WTC11 (cell line): Measurements from ENCODE around the gene IQCC.

Experiments
- CREB1 ChIP-seq: sonication (generic); formaldehyde crosslinking; IDR thresholded peaks from 2 replicates; pipeline ENCODE4 v1.8.0; 2023; ENCODE audit warnings: mild to moderate bottlenecking, missing genetic modification reagents
- ELF4 ChIP-seq: sonication (generic); formaldehyde crosslinking; IDR thresholded peaks from 2 replicates; pipeline ENCODE4 v1.8.1; 2022; ENCODE audit warnings: low read depth, mild to moderate bottlenecking, moderate library complexity, missing genetic modification reagents
- FOXJ3 ChIP-seq: sonication (generic); formaldehyde crosslinking; IDR thresholded peaks from 2 replicates; pipeline ENCODE4 v1.9.0; 2021; ENCODE audit warnings: missing genetic modification reagents, mild to moderate bottlenecking, borderline replicate concordance
- JUN ChIP-seq: sonication (generic); formaldehyde crosslinking; IDR thresholded peaks from 2 replicates; pipeline ENCODE4 v1.8.0; 2023; ENCODE audit warnings: mild to moderate bottlenecking, missing genetic modification reagents
- RELA ChIP-seq: sonication (generic); formaldehyde crosslinking; IDR thresholded peaks from 2 replicates; pipeline ENCODE4 v1.8.1; 2022; ENCODE audit warnings: missing genetic modification reagents, mild to moderate bottlenecking, borderline replicate concordance
- SMAD3 ChIP-seq: sonication (generic); formaldehyde crosslinking; IDR thresholded peaks from 2 replicates; pipeline ENCODE4 v1.8.0; 2022; ENCODE audit warnings: missing genetic modification reagents, mild to moderate bottlenecking, borderline replicate concordance
- SOX15 ChIP-seq: fragments of 250-450 bp; sonication (Bioruptor Pico); IDR thresholded peaks from 2 replicates; pipeline ENCODE4 v1.9.0; 2021; ENCODE audit warnings: mild to moderate bottlenecking
- ZNF121 ChIP-seq: sonication (generic); formaldehyde crosslinking; IDR thresholded peaks from 2 replicates; pipeline ENCODE4 v1.8.0; 2023; ENCODE audit warnings: missing genetic modification reagents
- ZNF396 ChIP-seq: fragments of 250-450 bp; sonication (Bioruptor Pico); IDR thresholded peaks from 2 replicates; pipeline ENCODE4 v1.8.0; 2021; ENCODE audit warnings: mild to moderate bottlenecking, moderate library complexity, borderline replicate concordance
- TF ChIP-seq, protein P1 (sequence below): sonication (generic); formaldehyde crosslinking; IDR thresholded peaks from 2 replicates; pipeline ENCODE4 v1.8.0; 2022; ENCODE audit warnings: mild to moderate bottlenecking, missing genetic modification reagents
- TF ChIP-seq, protein P2 (sequence below): fragments of 200-600 bp; IDR thresholded peaks from 2 replicates; pipeline ENCODE4 v1.8.0; 2022; ENCODE audit warnings: antibody characterized with exemption
- TF ChIP-seq, protein P3 (sequence below): sonication (generic); formaldehyde crosslinking; conservative IDR thresholded peaks from 2 replicates; pipeline ENCODE4 v1.8.1; 2022; ENCODE audit warnings: mild to moderate bottlenecking, missing genetic modification reagents
- TF ChIP-seq, protein P4 (sequence below): sonication (generic); formaldehyde crosslinking; conservative IDR thresholded peaks from 2 replicates; pipeline ENCODE4 v1.8.1; 2023; ENCODE audit warnings: mild to moderate bottlenecking, low read depth, missing genetic modification reagents, moderate library complexity

DNA sequence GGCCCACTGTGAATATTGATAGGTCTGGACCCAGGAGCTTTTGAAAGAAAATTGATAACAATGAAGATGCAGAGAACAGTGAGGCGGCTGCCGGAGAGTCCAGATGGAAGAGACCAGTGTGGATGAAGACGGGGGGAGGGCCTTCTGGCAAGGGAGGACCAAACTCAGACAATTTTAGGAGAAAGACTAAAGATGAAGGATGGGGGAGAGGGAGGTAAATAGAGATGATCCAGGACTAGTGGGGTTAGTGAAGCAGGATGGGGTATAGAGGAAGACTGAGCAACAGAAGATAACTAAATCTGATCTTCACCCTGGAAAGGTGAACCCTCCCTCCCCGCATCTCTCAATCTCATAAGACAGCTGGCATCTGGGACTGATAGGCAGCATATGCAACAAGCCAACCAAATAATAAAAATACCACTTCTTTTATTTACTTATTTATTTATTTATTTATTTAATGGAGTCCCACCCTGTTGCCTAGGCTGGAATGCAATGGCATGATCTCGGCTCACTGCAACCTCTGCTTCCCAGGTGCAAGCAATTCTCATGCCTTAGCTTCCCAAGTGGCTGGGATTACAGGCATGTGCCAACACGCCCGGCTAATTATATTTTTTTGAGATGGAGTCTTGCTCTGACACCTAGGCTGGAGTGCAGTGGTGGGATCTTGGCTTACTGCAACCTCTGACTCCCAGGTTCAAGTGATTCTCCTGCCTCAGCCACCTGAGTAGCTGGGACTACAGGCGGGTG lies 27.3 kb downstream of the IQCC start:
- TF ChIP-seq, protein P1, sequence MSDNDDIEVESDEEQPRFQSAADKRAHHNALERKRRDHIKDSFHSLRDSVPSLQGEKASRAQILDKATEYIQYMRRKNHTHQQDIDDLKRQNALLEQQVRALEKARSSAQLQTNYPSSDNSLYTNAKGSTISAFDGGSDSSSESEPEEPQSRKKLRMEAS (CRISPR knock-in tag): no peak
- TF ChIP-seq, protein P2, sequence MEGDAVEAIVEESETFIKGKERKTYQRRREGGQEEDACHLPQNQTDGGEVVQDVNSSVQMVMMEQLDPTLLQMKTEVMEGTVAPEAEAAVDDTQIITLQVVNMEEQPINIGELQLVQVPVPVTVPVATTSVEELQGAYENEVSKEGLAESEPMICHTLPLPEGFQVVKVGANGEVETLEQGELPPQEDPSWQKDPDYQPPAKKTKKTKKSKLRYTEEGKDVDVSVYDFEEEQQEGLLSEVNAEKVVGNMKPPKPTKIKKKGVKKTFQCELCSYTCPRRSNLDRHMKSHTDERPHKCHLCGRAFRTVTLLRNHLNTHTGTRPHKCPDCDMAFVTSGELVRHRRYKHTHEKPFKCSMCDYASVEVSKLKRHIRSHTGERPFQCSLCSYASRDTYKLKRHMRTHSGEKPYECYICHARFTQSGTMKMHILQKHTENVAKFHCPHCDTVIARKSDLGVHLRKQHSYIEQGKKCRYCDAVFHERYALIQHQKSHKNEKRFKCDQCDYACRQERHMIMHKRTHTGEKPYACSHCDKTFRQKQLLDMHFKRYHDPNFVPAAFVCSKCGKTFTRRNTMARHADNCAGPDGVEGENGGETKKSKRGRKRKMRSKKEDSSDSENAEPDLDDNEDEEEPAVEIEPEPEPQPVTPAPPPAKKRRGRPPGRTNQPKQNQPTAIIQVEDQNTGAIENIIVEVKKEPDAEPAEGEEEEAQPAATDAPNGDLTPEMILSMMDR: no peak
- TF ChIP-seq SMAD3 (CRISPR knock-in tag): no peak
- no peak for TF ChIP-seq CREB1 (CRISPR knock-in tag)
- TF ChIP-seq, protein P3, sequence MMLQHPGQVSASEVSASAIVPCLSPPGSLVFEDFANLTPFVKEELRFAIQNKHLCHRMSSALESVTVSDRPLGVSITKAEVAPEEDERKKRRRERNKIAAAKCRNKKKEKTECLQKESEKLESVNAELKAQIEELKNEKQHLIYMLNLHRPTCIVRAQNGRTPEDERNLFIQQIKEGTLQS: no peak
- no peak for TF ChIP-seq SOX15 (CRISPR knock-in tag)
- no peak for TF ChIP-seq JUN (CRISPR knock-in tag)
- no peak for TF ChIP-seq ZNF121
- no peak for TF ChIP-seq ELF4 (CRISPR knock-in tag)
- no peak for TF ChIP-seq ZNF396 (CRISPR knock-in tag)
- TF ChIP-seq, protein P4, sequence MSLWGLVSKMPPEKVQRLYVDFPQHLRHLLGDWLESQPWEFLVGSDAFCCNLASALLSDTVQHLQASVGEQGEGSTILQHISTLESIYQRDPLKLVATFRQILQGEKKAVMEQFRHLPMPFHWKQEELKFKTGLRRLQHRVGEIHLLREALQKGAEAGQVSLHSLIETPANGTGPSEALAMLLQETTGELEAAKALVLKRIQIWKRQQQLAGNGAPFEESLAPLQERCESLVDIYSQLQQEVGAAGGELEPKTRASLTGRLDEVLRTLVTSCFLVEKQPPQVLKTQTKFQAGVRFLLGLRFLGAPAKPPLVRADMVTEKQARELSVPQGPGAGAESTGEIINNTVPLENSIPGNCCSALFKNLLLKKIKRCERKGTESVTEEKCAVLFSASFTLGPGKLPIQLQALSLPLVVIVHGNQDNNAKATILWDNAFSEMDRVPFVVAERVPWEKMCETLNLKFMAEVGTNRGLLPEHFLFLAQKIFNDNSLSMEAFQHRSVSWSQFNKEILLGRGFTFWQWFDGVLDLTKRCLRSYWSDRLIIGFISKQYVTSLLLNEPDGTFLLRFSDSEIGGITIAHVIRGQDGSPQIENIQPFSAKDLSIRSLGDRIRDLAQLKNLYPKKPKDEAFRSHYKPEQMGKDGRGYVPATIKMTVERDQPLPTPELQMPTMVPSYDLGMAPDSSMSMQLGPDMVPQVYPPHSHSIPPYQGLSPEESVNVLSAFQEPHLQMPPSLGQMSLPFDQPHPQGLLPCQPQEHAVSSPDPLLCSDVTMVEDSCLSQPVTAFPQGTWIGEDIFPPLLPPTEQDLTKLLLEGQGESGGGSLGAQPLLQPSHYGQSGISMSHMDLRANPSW: no peak
- no peak for TF ChIP-seq RELA
- no peak for TF ChIP-seq FOXJ3 (CRISPR knock-in tag)
